GM19099 (cell line): ENCODE measurements around the gene RABAC1.

Experiments used
- POLR2A ChIP-seq: IDR thresholded peaks from 3 replicates; pipeline ENCODE4 v1.6.1; 2011; ENCODE audit warnings: low read depth; ENCODE audit not compliant: insufficient read length; ENCODE audit errors: extremely low read depth

The RABAC1 gene

DNA sequence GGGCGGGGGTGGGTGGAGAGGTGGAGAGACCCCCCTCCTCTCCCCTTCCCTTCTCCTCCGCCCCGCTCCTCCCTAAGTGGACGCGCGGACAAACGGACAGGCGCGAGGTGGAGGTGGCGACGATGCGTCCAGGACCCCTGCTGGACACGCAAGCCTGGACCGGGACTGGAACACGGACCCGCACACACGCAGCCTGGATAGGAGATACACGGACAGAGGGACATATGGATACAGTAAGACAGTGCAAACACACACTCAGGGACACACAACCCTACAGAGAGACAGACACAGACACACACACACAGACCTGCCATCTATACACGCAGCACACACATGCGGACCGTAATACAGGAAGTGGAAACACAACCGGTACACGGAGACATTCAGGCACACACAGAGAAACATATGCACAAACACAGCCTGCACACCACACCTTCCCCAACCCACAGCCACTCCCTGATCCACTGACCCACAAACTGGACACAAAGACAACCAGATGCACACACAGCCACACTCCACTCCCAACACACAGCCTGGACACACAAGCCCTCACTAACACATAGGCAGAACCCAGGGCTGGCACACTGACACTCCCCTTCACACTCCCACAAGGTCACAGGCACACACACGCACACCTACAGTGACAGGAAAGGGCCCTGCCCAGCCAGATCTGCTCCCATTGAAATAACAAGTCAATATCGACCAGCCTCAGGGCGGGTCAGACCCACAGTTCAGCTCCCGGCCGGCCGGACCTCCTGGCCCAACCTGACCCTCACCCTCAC lies 30.2 kb downstream of the RABAC1 start:
- TF ChIP-seq POLR2A = no peak

DNA sequence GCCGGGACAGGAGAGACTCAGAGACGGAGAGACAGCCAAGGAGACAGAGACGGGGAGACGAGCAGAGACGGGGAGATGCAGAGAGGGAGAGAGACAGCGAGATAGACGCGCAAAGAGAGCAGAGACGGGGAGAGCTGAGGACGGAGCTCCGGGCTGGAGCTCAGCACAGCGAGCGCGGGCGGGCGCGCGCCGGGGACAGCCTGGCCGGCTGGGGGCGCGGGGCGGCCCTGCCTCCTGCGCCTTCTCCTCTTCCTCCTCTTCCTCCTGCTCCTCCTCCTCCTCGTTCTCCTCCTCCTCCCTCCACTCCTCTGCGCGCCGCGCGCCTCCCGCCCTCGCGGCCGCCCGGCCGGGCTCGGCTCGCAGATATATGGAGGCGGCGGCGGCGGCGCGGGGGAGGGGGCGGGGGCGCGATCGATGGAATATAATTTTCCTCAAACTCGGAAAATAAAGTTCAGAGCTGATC lies 30.9 kb downstream of the RABAC1 start, which contains the start of gene ERFL:
Gene ERFL, minus strand, starts transcription at position 229 of the 463 bp plus-strand sequence. CDS start 15,530 bp downstream, outside the sequence.
- no peak for TF ChIP-seq POLR2A

DNA sequence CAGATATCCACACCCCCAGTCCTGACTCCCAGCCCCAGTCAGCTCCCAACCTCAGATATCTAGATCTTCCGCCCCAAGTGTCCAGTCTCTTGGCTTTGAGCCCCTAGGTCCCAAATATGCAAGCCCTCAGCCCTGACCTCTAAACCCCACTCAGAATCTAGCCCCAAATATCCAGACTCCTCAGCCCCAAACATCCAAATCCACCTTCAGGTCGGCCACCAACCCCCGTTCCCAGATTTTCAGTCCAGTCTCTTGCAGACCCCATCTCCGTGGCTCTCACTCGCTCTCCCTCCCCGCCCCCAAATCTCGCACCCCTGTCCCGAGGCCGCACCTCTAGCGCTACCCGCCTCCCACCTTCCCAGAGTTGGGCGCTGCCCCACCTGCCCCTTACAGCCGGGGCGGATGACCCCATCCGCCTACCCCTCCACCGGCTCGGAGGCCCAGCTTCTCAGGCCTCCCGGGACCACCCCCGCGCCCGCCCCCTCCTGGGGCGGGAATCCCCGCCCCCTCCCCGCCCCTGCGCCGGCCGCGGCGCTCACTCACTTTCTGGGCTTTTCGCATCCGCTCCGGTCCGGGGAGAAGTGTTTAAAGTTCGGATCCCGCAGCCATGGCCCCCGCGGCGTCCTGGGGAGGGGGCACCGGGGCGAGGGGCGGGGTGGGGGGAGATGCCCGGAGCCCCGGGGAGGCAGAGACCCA lies 31.5 kb downstream of the RABAC1 start:
- TF ChIP-seq POLR2A = no peak

DNA sequence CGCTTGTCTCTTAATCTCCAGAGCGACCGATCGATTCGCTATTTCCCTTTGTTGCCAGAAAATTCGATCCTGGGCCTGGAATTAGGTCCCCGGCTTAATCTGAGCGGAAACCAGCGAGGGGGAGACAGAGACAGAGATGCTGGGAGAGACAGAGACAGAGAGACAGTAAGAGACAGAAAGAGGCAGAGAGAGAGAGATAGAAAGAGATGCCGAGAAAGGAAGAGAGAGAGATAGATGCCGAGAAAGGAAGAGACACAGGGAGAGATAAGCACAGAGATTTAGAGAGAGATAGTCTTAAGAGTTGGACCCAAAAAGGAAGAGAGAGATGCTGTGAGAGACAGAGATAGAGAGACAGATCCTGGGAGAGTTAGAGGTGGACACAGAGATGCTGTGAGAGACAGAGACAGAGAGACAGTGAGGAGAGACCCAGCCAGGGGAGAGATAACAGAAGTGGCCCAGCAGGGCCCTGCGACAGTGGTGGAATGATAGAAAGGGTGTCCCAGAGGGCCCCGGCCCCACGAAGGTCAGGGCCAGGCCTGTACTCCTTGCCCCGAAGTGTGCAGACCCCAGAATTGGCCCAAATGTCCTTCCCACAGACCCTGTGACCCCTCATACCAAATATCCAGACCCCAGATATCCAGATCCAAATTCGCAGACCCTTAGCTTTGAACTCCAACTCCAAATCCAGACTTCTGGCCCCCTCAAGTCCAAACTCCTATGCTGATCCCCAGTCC lies 32.2 kb downstream of the RABAC1 start:
- no peak for TF ChIP-seq POLR2A

DNA sequence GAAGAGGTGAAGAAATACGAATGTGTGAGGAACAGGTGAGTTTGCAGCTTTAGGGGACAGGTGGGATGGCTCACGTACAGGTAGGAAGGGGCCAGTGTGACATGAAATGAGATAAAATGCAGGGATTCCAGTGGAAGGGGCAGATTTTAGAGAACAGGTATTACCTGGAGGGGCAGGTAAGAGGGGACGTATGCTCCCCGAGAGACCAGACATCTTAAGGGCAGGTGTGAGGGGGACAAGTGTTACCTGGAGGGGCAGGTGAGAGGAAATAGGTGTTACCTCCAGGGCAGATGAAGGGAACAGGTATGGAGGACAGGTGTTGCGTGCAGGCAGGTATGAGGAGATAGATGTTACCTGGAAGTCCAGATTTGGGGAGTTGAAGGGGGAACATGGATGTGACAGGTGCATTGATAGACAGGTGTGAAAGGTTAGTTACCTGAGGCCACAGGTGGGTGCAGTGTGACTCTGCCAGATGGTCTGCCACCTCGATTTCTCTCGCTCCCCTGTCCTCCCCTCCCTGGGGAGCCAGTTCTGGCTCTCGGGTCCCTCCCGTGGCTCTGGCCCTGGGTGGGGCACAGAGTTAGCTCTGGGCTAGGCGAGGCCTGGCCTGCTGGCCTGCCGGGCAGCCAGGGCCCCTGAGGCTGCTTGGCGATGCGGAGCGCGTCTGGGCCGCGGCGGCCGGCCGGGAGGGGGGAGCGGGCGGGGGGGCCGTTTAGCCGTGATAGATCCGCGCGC lies 32.9 kb downstream of the RABAC1 start:
- TF ChIP-seq POLR2A = no peak

DNA sequence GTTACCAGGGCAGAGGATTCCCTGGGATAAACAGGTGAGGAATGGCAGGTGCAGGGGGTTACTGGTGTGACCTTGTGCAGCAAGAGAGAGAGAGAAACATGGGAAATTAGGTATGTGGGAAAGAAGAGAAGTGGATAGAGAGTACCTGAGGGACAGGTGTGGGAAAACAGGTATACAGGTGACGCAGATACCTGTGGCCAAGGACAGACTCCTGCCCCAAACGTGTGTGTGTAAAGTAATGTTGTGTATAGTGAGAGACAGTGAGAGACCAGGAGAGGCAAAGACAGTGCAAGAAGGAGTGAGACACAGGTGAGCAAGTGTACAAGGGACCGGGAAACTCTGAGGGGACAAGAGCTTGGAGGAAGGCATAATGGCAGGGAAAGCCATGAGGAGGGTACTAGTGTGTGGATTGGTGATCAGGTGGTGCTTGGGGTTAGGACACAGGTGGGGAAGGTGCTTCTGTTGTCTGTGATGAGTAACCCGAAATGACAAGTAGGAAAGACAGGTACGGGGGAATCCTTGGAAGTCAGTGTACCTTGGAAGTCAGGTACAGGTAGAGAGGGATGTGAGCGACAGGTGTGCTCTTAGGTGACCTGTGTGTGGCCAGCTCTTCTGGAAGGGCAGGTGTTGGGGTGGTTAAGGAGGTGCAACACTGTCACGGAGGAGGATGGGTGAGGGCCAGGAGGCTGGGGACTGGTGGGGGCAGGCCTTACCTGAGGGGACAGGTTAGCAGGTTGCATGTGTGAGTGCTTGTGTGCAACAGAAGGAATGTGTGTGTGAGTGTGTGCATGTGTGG lies 33.7 kb downstream of the RABAC1 start:
- no peak for TF ChIP-seq POLR2A

DNA sequence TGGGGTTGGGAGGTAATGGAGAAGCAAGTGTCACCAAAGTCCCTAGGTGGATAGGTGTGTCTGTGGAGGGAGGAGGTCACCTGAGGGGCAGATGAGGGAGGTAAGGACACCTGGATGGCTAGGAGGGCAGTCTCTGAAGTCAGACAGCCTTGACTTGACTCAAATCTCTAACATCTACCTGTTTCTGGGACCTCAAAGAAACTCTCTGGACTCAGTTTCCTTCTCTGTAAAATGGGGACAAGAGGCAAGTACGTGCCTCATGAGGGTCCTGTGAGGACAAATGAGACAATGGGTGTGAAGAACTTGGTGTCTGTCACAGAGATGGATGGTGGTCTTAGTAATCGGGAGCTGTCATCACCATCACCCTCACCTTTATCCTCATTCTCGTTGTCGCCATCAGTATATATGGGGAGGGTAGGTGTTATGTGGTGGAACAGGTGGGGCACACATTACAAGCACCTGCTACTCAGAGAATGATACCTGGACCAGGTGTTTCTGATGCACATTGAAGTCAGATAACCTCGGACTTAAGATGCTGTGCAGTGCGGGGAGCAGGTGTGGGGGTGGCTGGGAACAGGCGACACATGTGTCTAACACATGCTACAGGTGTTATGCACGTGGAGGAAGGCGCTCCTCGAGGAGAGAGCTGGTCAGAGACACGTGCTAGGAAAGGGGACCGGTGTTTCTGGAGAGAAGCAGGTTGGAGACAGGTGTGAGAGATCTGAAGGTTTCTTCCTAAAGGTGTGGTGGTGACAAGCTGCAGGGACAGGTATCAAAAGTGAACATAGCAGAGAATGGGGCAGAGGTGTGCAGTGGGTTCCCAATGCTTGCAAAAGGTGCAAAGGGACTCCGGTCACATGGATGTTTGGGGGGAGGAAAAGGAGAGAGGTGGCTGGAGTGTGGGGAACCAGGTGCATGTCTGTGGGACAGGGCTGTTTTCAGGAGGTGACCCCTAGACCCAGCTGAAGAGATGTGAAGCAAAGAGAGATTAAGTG lies 34.7 kb downstream of the RABAC1 start:
- TF ChIP-seq POLR2A = no peak

DNA sequence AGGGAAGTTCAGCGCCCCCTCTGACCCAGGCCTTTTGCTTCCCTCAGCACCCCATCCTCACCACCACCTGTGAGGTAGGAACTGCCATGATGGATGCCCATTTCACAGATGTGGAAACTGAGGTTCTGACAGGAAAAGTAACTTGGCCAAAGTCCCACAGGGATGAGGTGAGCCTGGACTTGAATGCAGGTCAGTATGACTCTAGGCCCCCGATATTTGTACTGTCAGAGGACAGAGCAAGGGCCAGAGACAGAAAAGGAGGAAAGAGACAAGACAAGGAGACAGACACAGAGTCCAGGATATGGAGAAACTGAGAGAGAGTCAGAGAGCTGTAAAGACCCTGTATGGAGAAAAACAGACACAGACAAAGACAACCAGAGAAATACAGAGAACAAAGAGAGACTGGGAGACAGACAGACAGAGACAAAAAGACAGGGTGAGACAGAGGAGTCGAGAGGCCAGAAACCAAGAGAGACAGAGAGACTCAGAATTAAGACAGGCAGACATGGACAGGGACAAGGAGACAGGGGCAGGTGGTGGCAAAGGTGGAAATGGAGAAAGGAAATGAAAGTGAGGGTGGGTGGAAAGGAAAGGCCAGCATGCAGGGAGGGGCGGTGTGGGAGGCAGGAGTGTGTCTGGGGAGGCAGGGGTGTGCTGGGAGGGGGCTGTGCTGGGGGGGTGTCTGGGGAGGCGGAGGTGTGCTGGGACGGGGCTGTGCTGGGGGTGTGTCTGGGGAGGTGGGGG lies 35.9 kb downstream of the RABAC1 start:
- TF ChIP-seq POLR2A = no peak

DNA sequence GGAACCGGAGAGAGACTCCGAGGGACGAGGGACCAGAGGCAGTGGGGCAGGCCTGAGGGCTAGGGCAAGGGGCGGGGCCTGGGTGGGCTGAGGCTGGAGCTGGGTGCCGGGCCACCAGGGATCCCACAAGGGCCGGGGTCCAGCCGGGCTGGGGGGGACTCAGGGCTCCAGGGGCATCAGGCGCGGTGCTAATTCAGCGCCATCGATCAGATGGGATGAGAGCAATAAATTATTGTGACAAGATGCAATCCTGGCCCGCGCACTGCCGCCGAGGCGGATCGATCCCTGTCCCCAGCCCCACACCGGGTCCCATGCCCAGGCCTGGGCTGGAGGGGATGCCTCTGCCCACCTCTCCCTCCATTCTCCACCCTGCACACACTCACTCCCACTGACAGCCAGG lies 36.5 kb downstream of the RABAC1 start:
- TF ChIP-seq POLR2A = no peak

DNA sequence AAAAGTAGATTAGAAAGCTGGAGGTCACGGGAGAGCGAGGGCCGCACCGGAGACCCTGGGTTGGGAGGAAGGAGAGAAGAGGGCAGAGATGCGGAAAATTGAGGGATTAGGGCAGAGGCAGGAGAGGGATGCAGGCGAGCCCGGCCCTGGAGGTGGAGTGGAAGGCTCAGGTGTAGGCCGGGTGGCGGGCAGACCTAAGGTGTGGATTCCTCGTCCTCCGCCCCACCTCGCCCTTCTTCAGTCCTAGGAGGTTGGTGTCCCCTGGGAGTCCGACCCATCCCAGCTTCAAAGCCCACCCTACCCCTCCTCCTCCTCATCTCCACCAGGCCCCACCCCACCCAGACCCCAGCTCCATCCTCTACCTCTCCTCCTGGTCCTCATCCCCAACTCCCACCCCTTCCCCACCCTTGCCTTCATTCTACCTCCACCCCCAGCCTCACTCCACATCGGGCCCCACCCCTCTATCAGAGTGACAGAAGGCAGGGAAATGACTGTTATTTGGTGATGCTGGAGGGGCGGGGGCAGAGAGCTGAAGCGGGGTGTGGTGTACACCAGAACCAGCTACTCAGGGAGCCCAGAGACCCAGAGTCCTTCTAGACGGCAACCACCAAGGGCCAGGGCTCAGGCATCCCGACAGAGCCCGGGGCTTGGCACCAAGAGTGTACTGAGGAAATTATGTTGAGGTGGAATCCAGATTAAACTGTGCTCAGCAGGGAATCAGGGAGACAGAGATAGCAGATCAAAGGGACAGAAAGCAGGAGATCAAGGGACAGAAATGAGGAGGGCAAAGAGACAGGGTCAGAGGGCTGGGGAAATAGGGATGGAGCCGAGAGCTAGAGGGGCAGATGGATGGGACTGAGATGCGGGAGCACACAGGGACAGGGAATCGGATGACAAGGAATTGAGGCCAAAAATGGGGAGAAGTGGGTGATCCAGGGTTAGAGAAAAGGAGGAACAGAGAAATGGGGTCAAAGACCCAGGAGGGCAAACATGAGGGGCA lies 37.2 kb downstream of the RABAC1 start:
- TF ChIP-seq POLR2A = no peak
